Erythroblast (primary cell): Measurements from ENCODE around the gene RCSD1.

Experiments used
- DNase-seq, 2 experiments: peaks; one replicate each; lab custom pipeline; 2025; lab: John Stamatoyannopoulos, UW
- GATA1 ChIP-seq: IDR thresholded peaks from 2 replicates; pipeline ENCODE4 v1.6.1; 2011; ENCODE audit warnings: low read depth, mild to moderate bottlenecking, control low read depth, low read length, moderate library complexity
- POLR2A ChIP-seq: IDR thresholded peaks from 2 replicates; pipeline ENCODE4 v1.6.1; 2011; ENCODE audit warnings: mild to moderate bottlenecking, low read length

RCSD1 gene

DNA sequence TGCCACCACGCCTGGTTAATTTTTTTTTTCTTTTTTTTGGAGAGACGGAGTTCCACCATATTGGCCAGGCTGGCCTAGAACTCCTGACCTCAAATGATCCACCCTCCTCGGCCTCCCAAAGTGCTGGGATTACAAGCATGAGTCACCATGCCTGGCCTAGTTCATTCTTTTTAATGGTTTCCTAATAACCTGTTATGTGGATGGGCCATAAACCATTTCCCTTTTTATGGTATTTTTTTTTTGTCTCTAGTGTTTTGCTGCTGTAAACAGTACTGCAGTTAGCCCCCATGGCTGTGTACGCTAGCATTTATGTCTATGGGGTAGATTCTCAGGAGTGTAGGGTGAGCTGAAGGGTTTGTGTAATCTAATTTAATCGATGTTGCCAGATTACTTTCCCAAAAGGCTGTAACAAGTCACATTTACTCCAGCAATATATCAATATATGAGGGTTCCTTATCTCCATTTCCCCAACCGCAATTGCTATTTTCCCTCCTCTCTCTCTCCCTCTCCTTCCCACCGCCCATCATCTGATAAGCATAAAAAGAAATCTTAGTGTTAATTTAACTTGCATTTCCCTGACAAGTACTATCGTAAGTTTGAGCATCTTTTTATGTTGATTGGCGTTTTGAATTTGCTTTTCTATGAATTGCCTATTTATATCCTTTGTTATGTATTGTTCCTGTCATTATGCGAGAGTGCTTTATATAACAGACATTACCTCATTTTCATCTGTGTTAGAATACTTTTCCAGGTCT is 28.7 kb downstream of the RCSD1 start:
- TF ChIP-seq POLR2A, result no peak
- no peak for TF ChIP-seq GATA1
- peak in 1 of 2 experiments; percentile 15 for DNase-seq

DNA sequence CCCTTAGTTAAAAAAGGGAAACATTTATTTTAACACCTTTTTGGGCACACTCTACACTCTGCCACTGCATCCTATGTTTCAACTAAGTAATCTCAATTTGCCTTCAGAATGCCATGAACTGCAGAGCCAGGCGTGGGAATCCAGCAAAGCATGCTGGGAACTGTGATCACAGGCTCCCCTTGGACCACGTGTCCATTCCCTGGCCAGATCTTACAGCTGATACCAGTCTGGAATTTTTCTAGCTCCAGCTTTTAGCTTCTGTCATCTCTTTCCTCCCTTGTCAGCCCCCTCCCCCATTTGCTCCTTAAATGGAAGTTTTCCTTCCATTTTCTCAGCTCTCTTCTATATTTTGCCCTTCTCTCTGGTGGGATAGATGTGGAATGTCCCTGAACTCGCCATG is 29.4 kb downstream of the RCSD1 start:
- TF ChIP-seq POLR2A (no peak), GATA1 (no peak)
- DNase-seq, result no peak

DNA sequence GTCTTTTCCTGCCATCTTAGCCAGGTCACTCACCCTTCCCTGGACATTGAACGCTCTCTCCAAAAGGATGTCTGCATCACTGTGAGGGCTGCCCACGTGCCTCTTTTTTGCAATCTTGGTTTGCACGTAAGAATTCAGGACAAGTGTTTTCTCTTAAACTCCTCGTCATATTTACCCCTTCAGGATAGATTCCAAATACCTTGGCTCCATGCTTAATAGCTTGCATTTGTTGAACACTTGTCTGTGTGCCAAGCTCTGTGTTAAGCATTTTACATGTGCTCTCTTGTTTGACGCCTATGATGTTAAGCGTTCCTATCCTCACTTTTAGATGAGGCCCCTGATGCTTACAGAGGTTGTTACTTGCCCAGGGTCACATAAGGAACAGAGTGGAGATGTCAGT is 29.8 kb downstream of the RCSD1 start:
- DNase-seq, result no peak
- no peak for TF ChIP-seq GATA1
- TF ChIP-seq POLR2A, result no peak

- DNase-seq, result no peak
- TF ChIP-seq GATA1 (no peak), POLR2A (no peak)
These were observed 31.7 kb downstream of the RCSD1 start for GRCh38 chr1:167661527-167662426.

DNA sequence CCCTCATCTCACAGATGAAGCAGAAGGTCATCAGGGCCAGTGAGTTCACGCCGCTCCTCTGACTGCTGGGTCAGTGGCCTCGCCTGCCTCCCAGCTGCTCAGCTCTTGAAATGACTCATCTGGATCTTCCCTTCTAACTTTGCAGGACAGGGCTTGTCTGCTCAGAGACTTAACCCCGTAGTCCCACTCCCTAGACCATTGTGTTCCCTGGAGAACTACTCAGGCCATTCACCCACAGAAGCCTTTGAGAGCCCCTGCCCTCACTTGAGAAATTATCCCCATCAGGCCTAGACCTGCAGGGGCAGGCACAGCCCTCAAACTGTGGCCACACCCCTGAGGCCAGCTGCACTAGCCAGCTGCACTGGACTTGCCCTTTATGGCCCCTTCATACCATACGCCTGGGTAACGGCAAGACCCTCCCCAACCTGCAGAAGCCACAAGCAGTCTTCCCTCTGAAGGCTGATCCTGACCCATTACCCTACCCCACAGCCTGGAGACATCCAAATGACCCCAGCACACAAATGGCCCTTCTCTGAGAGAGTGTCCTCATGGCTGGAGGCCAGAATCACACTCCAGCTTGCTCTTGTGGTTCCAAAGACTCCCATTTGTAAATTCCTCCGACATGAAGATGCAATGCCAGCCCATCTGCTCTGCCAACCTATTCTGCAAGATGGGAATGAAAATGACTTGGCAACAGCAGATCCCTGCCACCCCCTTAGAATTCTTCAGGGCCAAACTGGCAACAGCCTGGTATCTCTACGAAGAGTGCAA is 33.2 kb downstream of the RCSD1 start:
- TF ChIP-seq GATA1 (no peak), POLR2A (no peak)
- no peak for DNase-seq

DNA sequence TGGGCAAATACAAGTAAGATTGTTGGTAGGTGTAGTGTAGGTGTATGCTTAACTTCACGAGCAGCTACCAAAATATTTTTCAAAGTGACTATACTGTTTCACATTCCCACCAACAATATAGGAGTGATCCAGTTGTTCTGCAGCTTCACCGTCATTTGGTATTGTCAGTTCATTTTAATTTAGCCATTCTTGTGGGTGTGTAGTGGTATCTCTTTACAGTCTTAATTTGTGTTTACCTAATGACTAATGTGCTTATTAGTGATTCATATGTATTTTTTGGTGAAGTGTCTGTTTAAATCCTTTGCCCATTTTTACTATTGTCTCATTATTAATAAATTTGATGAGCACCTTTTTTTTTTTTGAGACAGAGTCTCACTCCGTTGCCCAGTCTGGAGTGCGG is 35.4 kb downstream of the RCSD1 start:
- no peak for DNase-seq
- TF ChIP-seq POLR2A, result no peak
- TF ChIP-seq GATA1, result no peak

DNA sequence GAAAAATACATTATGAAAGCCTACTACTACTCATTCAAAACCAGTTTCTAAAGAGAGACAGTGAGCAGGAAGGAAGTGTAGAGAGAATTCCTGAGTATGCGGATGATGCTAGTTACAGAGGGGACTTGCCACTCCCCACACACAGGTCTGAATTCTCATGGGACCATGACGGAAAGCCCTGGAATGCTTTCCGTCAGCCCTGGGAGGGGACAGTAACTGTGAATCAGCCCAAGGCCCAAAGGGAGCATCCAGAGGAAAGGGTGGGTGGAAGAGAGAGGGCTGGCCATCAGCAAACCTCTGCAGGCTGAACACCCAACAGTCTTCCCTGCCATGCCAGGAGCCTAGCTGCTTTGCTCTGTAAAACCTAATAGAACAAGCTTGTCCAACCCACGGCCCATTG is 36.4 kb downstream of the RCSD1 start:
- TF ChIP-seq POLR2A, result no peak
- no peak for TF ChIP-seq GATA1
- no peak for DNase-seq

- DNase-seq, result no peak
- TF ChIP-seq POLR2A (no peak), GATA1 (no peak)
These were observed 37.5 kb downstream of the RCSD1 start for GRCh38 chr1:167667536-167667935.

- TF ChIP-seq POLR2A, result no peak
These were observed 38.1 kb downstream of the RCSD1 start for GRCh38 chr1:167668108-167668507.

GRCh38 chr1:167669209-167670124 is 39.4 kb downstream of the RCSD1 start:
- TF ChIP-seq GATA1 (no peak), POLR2A (no peak)
- DNase-seq, result no peak

More at GRCh38 chr1:167668108-167668507, 38.1 kb downstream of the RCSD1 start:
- DNase-seq, result no peak

DNA sequence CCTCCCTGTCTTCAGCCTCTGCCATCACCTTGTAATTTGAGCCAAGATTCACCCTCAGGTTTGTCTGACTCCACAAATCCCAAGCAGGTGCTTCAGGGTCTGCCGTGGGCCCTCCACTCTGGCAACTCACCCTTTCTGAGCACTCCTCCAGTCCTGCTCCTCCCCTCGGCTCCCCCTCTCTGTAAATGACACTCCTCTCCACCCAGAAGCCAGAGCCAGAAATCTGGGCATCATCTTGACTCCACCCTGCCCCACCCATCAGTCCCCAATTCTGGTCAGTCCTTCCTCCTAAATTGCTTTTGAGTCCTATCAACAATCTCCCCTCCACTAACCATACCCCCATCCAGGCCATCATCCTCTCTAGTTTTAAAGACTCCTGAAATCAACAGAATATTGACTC is 40.5 kb downstream of the RCSD1 start:
- TF ChIP-seq GATA1, result no peak
- no peak for TF ChIP-seq POLR2A
- DNase-seq, result no peak

- no peak for TF ChIP-seq GATA1
- no peak for TF ChIP-seq POLR2A
- no peak for DNase-seq
These were observed 41.9 kb downstream of the RCSD1 start for GRCh38 chr1:167671727-167672511.
